SJSA1 (cell line): ENCODE measurements around the gene FKBP7. TPM values are rescaled to one million over a fixed set of nuclear protein-coding genes. Genes with fewer than 3 reads are reported as not detected.
"Not testable (repeated sequence)": the region's sequence is repeated elsewhere in the genome, so short reads cannot be mapped to it uniquely, and the experiment has no call there.

ENCODE experiments used
- DNase-seq, 2 experiments: peaks; one replicate each; pipeline ENCODE4 v3.0.0-alpha.2; 2015 to 2020; ENCODE audit warnings: low spot score in 2 of 2, low read depth in 1 of 2
- H3K27ac ChIP-seq: fragments of 250-450 bp; sonication (Bioruptor Pico); 2 replicates; pipeline ENCODE4 v1.5.1; 2020; ENCODE audit warnings: mild to moderate bottlenecking, moderate library complexity
- H3K27me3 ChIP-seq: fragments of 250-450 bp; sonication (Bioruptor Pico); replicated peaks from 2 replicates; pipeline ENCODE4 v1.5.1; 2020; ENCODE audit warnings: mild to moderate bottlenecking, moderate library complexity
- H3K36me3 ChIP-seq: fragments of 250-450 bp; sonication (Bioruptor Pico); 2 replicates; pipeline ENCODE4 v1.5.1; 2020; ENCODE audit warnings: mild to moderate bottlenecking
- H3K4me1 ChIP-seq: fragments of 250-450 bp; sonication (Bioruptor Pico); replicated peaks from 2 replicates; pipeline ENCODE4 v1.6.1; 2021; ENCODE audit warnings: mild to moderate bottlenecking
- H3K4me3 ChIP-seq: fragments of 250-450 bp; sonication (Bioruptor Pico); 2 replicates; pipeline ENCODE4 v1.5.1; 2020; ENCODE audit warnings: mild to moderate bottlenecking
- H3K9me3 ChIP-seq: fragments of 250-450 bp; sonication (Bioruptor Pico); replicated peaks from 2 replicates; pipeline ENCODE4 v1.5.1; 2020; ENCODE audit warnings: mild to moderate bottlenecking
- total RNA-seq: library from RNA; depleted of rRNA; stranded (reverse); fragments of >200 nt; shearing (Covaris generic); gene quantifications from 2 replicates; pipeline ENCODE4 v1.2.3, GENCODE V29; 2014

The FKBP7 gene
- total RNA-seq, 1 experiment from 2014 or later, result 28.2 TPM

GRCh38 chr2:178479758-178480226 lies 1.4 kb upstream of the FKBP7 start:
- H3K27ac ChIP-seq, result peak overlapping the region; percentile 48
- DNase-seq, result no peak
- H3K27me3 ChIP-seq, result no peaks in the 10 kb centered on the region
- H3K4me3 ChIP-seq, result peak overlapping the region; percentile 61
- H3K4me1 ChIP-seq, result peaks cover 7% of the 10 kb centered on the region; the same call in 1 of the 2 replicates
- no peaks in the 10 kb centered on the region for H3K36me3 ChIP-seq
- H3K9me3 ChIP-seq, result no peaks in the 10 kb centered on the region

- no peaks in the 10 kb centered on the region for H3K9me3 ChIP-seq
- no peaks in the 10 kb centered on the region for H3K27me3 ChIP-seq
- DNase-seq, result no peak
- peak overlapping the region; percentile 51 for H3K4me3 ChIP-seq
- H3K4me1 ChIP-seq, result peaks cover 7% of the 10 kb centered on the region; the same call in 1 of the 2 replicates
- H3K27ac ChIP-seq, result no peak overlapping the region
- no peaks in the 10 kb centered on the region for H3K36me3 ChIP-seq
These were observed 846 bp upstream of the FKBP7 start for GRCh38 chr2:178479275-178479616.

DNA sequence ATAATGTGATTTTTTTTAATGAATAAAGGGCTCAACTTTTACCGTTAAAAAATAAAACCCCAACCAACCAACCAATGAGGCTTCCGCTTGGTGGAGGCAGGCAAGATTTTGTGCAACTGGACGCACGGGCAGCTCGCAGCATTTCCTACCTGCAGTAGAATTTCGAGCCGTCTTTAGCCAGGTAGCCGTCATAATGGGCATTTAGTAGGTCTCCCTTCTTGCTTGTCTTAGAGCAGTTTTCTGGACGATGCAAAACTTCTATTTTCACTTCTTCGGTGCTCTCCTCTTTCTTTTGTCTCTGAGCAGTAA lies 316 bp downstream of the FKBP7 start:
- Histone ChIP-seq H3K4me1 (peaks cover 7% of the 10 kb centered on the region; the same call in 1 of the 2 replicates), H3K27ac (peak overlapping the region; percentile 66), H3K4me3 (peak overlapping the region; percentile 51), H3K36me3 (no peaks in the 10 kb centered on the region), H3K27me3 (no peaks in the 10 kb centered on the region), H3K9me3 (no peaks in the 10 kb centered on the region)
- DNase-seq, result no peak

DNA sequence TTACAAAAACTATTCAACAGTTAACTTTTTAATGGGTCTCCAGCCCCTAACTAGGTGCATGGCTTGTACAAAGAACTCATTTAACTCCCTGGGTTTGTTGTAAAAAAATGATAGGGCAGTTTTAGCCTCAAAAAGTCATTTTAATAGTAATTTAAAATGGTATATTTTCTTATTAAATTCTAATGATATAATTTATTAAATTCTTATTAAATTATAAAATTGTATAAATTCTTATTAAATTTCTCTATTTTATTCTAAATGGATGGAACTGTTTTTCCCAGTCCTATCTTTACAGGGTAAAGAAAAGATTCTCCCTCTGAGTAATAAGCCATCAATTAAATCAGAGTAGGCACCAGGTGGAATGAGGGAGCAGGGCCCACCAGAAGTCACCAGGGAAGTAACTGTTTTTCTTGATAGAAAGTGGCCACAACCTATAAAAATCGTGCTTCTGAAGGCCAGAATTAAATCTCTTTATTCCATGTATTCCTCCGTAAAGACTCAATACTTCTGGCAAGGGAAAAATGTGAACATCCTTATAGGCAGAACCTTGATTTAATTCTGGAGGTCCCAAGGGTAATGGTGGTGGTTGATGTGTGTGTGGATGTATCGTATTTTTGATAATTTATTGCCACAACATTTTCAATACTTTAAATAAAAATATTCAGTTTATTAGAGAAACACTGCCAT lies 814 bp downstream of the FKBP7 start:
- no peak for DNase-seq
- Histone ChIP-seq H3K27ac (no peak overlapping the region), H3K9me3 (no peaks in the 10 kb centered on the region), H3K4me1 (peaks cover 7% of the 10 kb centered on the region; the same call in 1 of the 2 replicates), H3K4me3 (peak overlapping the region; percentile 51), H3K27me3 (no peaks in the 10 kb centered on the region), H3K36me3 (no peaks in the 10 kb centered on the region)

DNA sequence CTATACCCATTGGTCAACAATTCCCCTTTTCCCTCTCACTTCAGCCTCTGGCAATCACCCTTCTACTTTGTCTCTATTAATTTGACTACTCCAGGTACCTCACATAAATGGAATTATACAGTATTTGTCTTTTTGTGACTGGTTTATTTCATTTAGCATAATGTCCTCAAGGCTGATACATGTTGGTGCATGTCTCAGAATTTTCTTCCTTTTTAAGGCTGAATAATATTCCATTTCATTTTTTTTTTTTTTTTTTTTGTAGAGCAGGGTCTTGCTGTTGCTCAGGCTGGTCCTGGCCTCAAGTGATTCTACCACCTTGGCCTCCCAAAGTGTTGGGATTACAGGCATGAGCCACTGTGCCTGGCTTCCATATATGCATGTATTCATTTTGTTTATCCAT lies 1.9 kb downstream of the FKBP7 start:
- H3K27me3 ChIP-seq, result no peaks in the 10 kb centered on the region
- no peaks in the 10 kb centered on the region for H3K9me3 ChIP-seq
- no peak overlapping the region for H3K27ac ChIP-seq
- no peaks in the 10 kb centered on the region for H3K36me3 ChIP-seq
- no peak overlapping the region for H3K4me3 ChIP-seq
- peaks cover 4% of the 10 kb centered on the region; the same call in 1 of the 2 replicates for H3K4me1 ChIP-seq
- no peak for DNase-seq

DNA sequence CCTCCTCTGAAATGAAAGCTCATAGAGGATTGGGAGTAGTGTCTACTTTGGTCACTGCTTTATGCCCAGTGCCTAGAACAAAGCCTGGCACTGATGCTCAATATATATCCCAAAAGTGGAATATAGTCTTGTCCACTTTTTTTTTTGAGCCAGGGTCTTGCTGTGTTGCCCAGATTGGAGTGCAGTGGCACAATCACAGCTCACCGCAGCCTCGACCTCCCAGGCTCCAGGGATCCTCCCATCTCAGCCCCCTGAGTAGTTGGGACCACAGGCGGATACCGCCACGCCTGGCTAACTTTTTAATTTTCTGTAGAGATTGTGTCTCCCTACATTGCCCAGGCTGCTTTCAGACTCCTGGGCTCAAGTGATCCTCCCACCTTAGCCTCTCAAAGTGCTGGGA lies 3.8 kb downstream of the FKBP7 start:
- H3K9me3 ChIP-seq, result no peaks in the 10 kb centered on the region
- H3K27me3 ChIP-seq, result no peaks in the 10 kb centered on the region
- H3K36me3 ChIP-seq, result no peaks in the 10 kb centered on the region
- no peak overlapping the region for H3K27ac ChIP-seq
- no peak overlapping the region for H3K4me3 ChIP-seq
- no peak for DNase-seq
- no peaks in the 10 kb centered on the region for H3K4me1 ChIP-seq

DNA sequence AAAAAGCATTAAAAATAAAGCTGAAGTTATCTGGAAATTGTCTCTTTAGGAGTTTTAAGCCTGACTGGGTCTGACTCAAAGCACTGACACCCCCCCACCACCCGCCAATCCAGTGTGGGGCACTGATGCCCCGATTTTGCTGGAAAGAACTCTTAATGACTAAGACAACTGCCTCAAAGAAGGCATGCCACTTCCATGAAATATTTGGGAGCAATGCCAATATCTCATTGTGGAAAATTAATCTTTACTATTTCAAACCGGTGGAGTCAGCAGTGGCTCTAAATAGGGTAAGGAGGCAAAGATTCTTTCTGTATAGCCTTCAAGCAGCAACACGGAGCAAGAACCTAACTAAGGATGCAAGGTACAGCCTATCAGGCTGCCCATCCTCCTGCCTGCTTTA lies 4.5 kb downstream of the FKBP7 start:
- no peak overlapping the region for H3K4me3 ChIP-seq
- no peaks in the 10 kb centered on the region for H3K4me1 ChIP-seq
- no peak for DNase-seq
- H3K27me3 ChIP-seq, result no peaks in the 10 kb centered on the region
- no peaks in the 10 kb centered on the region for H3K36me3 ChIP-seq
- H3K27ac ChIP-seq, result no peak overlapping the region
- H3K9me3 ChIP-seq, result no peaks in the 10 kb centered on the region

- no peaks in the 10 kb centered on the region for H3K27me3 ChIP-seq
- DNase-seq, result no peak
- H3K36me3 ChIP-seq, result no peaks in the 10 kb centered on the region
- H3K4me1 ChIP-seq, result no peaks in the 10 kb centered on the region
- no peaks in the 10 kb centered on the region for H3K9me3 ChIP-seq
- no peak overlapping the region for H3K27ac ChIP-seq
- no peak overlapping the region for H3K4me3 ChIP-seq
These were observed 5.0 kb downstream of the FKBP7 start for GRCh38 chr2:178473373-178473772.

DNA sequence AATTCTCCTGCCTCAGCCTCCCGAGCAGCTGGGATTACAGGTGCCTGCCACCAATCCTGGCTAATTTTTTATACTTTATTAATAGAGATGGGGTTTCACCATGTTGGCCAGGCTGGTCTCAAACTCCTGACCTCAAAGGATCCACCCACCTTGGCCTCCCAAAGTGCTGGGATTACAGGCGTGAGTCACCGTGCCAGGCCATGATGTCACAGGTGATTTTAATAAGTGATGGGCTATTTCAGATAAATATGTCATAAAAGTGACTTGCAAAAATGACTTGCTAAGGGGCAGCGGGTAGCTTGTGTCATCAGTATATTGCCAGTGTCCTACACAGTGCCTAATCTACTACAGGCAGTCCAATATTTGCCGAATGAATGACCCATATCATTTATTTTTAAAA lies 7.1 kb downstream of the FKBP7 start:
- H3K4me3 ChIP-seq, H3K4me1 ChIP-seq, H3K36me3 ChIP-seq, DNase-seq, H3K27me3 ChIP-seq, H3K27ac ChIP-seq, H3K9me3 ChIP-seq: not testable (repeated sequence)

GRCh38 chr2:178469219-178469849 lies 9.1 kb downstream of the FKBP7 start:
- H3K27ac ChIP-seq, result no peak overlapping the region
- H3K4me1 ChIP-seq, result no peaks in the 10 kb centered on the region
- no peaks in the 10 kb centered on the region for H3K9me3 ChIP-seq
- no peaks in the 10 kb centered on the region for H3K27me3 ChIP-seq
- no peak overlapping the region for H3K4me3 ChIP-seq
- H3K36me3 ChIP-seq, result peaks cover 3% of the 10 kb centered on the region; the same call in 1 of the 2 replicates
- DNase-seq, result no peak

DNA sequence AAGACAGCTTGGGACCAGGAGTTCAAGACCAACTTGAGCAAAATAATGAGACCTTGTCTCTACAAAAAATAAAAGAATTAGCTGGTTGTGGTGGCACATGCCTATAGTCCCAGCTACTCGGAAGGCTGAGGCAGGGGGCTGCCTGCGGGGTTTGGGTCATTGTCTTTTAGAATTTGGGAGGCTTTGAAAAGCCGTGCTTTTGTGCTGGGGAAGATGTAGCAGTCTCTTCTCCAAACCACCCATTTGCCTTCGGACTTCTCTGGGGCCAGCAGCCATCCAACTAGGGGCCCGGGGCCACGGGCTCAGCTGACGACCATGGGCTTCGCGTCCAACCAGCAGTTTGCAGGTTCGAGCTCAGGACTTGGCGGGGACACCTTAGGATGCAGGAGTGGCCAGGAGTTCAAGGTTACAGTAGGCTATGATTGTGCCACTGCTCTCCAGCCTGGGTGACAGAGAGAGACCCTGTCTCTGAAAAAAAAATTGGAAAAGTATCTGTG lies 21.0 kb downstream of the FKBP7 start:
- Histone ChIP-seq H3K4me1 (no peaks in the 10 kb centered on the region), H3K4me3 (no peak overlapping the region), H3K27me3 (no peaks in the 10 kb centered on the region), H3K36me3 (no peaks in the 10 kb centered on the region), H3K27ac (no peak overlapping the region), H3K9me3 (no peaks in the 10 kb centered on the region)
- DNase-seq, result no peak

DNA sequence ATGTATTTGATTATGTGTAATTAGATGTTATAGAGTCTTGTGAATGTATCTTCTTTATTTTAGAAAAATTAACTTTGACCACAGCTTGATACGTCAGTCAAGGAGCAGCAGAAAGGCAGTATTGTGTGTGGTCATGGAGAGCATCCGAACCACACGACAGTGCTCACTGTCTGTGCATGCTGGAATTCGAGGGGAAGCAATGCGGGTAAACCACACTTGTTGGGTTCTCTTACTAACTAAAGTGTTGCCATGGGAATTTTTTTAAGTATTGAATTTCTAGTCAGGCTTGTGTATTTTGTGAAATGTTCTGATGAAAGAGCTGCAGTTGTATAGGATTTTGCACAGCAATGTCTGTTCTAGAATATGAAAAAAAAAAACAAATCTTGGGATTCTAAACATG lies 22.5 kb downstream of the FKBP7 start:
- no peak for DNase-seq
- H3K27ac ChIP-seq, result no peak overlapping the region
- H3K4me1 ChIP-seq, result peaks cover 7% of the 10 kb centered on the region
- no peaks in the 10 kb centered on the region for H3K27me3 ChIP-seq
- no peaks in the 10 kb centered on the region for H3K9me3 ChIP-seq
- H3K36me3 ChIP-seq, result no peaks in the 10 kb centered on the region
- H3K4me3 ChIP-seq, result no peak overlapping the region

DNA sequence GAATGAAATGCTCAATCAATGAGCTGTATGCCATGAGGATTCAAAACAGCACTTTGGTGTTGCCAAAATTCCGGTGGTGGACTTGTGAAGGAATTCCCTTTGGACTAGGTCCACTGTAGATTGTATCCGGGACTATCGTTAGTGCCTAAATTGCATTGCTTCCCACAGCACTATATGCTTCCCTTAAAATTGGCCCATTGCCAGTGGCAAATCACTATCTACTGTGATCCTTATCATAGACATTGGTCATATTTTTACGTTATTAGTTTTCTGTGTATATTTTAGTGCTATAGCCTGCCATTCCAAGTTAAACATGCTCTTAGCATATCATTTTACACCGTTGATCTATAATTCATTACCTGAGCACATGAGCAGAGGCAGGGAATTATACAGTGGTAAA lies 25.5 kb downstream of the FKBP7 start:
- Histone ChIP-seq H3K36me3 (peaks cover 29% of the 10 kb centered on the region), H3K4me1 (peaks cover 16% of the 10 kb centered on the region), H3K27ac (no peak overlapping the region), H3K27me3 (no peaks in the 10 kb centered on the region), H3K4me3 (no peak overlapping the region), H3K9me3 (no peaks in the 10 kb centered on the region)
- no peak for DNase-seq

DNA sequence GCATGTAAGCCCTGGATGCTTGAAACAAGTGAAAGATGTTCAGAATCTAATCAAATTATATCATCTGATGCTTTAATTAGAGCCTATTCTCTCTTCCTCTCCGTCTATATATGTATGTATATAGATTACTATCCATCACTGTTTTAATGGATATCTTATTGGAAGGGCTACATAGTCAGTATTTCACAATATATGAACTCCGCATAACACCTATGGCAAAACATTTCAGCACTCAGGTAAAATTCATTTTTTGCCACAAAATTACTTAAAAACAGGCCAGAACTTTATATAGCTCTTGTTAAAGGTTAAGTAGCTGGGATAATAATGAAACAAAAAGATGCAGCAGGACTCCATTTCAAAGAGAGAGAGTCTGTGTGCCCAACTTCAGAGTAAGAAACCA lies 26.1 kb downstream of the FKBP7 start:
- Histone ChIP-seq H3K4me3 (no peak overlapping the region), H3K27ac (no peak overlapping the region), H3K9me3 (no peaks in the 10 kb centered on the region), H3K36me3 (peaks cover 32% of the 10 kb centered on the region), H3K27me3 (no peaks in the 10 kb centered on the region), H3K4me1 (peaks cover 16% of the 10 kb centered on the region)
- no peak for DNase-seq
